Measurements from ENCODE around the gene TMEM170A.

- TF ChIP-seq POLR2A (IDR thresholded peaks at IDR 0.05; ENCODE audit: low read depth, low read length) (no peak), PAX5 (IDR thresholded peaks at IDR 0.05; ENCODE audit: insufficient read depth, low read length, severe bottlenecking) (peak; percentile 83), TAF1 (IDR thresholded peaks at IDR 0.05; ENCODE audit: low read depth, low read length) (no peak)
Measured at GRCh38 chr16:75485230-75486013, 20.9 kb upstream of the TMEM170A start.

Data from GM12891 (cell line).